ENCODE results near the gene CLASRP.

The CLASRP gene

GRCh38 chr19:45058622-45059159, 19.8 kb downstream of the CLASRP start:
- Histone ChIP-seq H3K36me3 (ENCODE audit: control insufficient read depth, insufficient read depth, low read length) (peaks cover 27% of the 10 kb centered on the region), H3K79me1 (ENCODE audit: low read length) (peaks cover 6% of the 10 kb centered on the region), H3K18ac (ENCODE audit: low read length) (no peak overlapping the region), H4K8ac (ENCODE audit: low read depth, low read length) (no peak overlapping the region), H2BK15ac (replicated peaks; ENCODE audit: low read depth) (no peak overlapping the region), H3K27me3 (ENCODE audit: insufficient read depth, low read length, poor library complexity) (no peaks in the 10 kb centered on the region), H2AK5ac (ENCODE audit: low read length) (no peak overlapping the region), H3K23ac (ENCODE audit: low read length) (no peak overlapping the region), H3K4me3 (ENCODE audit: low read length) (no peak overlapping the region), H3K27ac (ENCODE audit: low read depth, low read length) (no peak overlapping the region), H3K56ac (ENCODE audit: low read length) (no peak overlapping the region), H3K9ac (ENCODE audit: low read length) (no peak overlapping the region), H3K4ac (ENCODE audit: low read depth, low read length) (no peak overlapping the region), H3K4me2 (ENCODE audit: low read length) (no peak overlapping the region), H4K5ac (ENCODE audit: low read length) (no peak overlapping the region), H3K4me1 (ENCODE audit: control insufficient read depth, low read depth, low read length) (no peaks in the 10 kb centered on the region), H2BK5ac (ENCODE audit: low read length) (no peak overlapping the region), H2BK120ac (ENCODE audit: low read depth, low read length) (no peak overlapping the region), H3K79me2 (ENCODE audit: control insufficient read depth, insufficient read depth, low read length) (no peaks in the 10 kb centered on the region)
- DNase-seq: no peak
- 100% methylated on average over 1 of the region's 14 CpGs for WGBS (ENCODE audit: extremely low coverage, insufficient coverage, low lambda C conversion rate)

- no peak overlapping the region for H3K27ac ChIP-seq (ENCODE audit: low read depth, low read length)
These were observed 20.6 kb downstream of the CLASRP start for GRCh38 chr19:45059258-45059965.

GRCh38 chr19:45061965-45062364, 23.1 kb downstream of the CLASRP start:
- H3K4me2 ChIP-seq (ENCODE audit: low read length): no peak overlapping the region
- no peak overlapping the region for H2BK15ac ChIP-seq (replicated peaks; ENCODE audit: low read depth)
- no peak overlapping the region for H3K4me3 ChIP-seq (ENCODE audit: low read length)
- no peak overlapping the region for H4K8ac ChIP-seq (ENCODE audit: low read depth, low read length)
- H3K18ac ChIP-seq (ENCODE audit: low read length): no peak overlapping the region
- H3K4me1 ChIP-seq (ENCODE audit: control insufficient read depth, low read depth, low read length): no peaks in the 10 kb centered on the region
- DNase-seq: no peak
- peaks cover 26% of the 10 kb centered on the region for H3K36me3 ChIP-seq (ENCODE audit: control insufficient read depth, insufficient read depth, low read length)
- no peak overlapping the region for H3K56ac ChIP-seq (ENCODE audit: low read length)
- no peaks in the 10 kb centered on the region for H3K27me3 ChIP-seq (ENCODE audit: insufficient read depth, low read length, poor library complexity)
- no peak overlapping the region for H2BK120ac ChIP-seq (ENCODE audit: low read depth, low read length)
- WGBS (ENCODE audit: extremely low coverage, insufficient coverage, low lambda C conversion rate): no CpG with 5 or more reads among the region's 4 CpGs
- peaks cover 8% of the 10 kb centered on the region for H3K79me1 ChIP-seq (ENCODE audit: low read length)
- H3K9ac ChIP-seq (ENCODE audit: low read length): no peak overlapping the region
- no peak overlapping the region for H2BK5ac ChIP-seq (ENCODE audit: low read length)
- no peak overlapping the region for H3K4ac ChIP-seq (ENCODE audit: low read depth, low read length)
- H2AK5ac ChIP-seq (ENCODE audit: low read length): no peak overlapping the region
- H3K79me2 ChIP-seq (ENCODE audit: control insufficient read depth, insufficient read depth, low read length): no peaks in the 10 kb centered on the region
- H3K27ac ChIP-seq (ENCODE audit: low read depth, low read length): no peak overlapping the region
- no peak overlapping the region for H4K5ac ChIP-seq (ENCODE audit: low read length)
- no peak overlapping the region for H3K23ac ChIP-seq (ENCODE audit: low read length)

More at GRCh38 chr19:45059258-45059965, 20.6 kb downstream of the CLASRP start:
- Histone ChIP-seq H4K8ac (ENCODE audit: low read depth, low read length) (no peak overlapping the region), H2BK15ac (replicated peaks; ENCODE audit: low read depth) (no peak overlapping the region), H3K36me3 (ENCODE audit: control insufficient read depth, insufficient read depth, low read length) (peaks cover 28% of the 10 kb centered on the region), H3K56ac (ENCODE audit: low read length) (no peak overlapping the region), H3K18ac (ENCODE audit: low read length) (no peak overlapping the region), H3K4me3 (ENCODE audit: low read length) (no peak overlapping the region), H2BK5ac (ENCODE audit: low read length) (no peak overlapping the region), H2BK120ac (ENCODE audit: low read depth, low read length) (no peak overlapping the region), H3K23ac (ENCODE audit: low read length) (no peak overlapping the region), H3K27me3 (ENCODE audit: insufficient read depth, low read length, poor library complexity) (no peaks in the 10 kb centered on the region), H3K79me1 (ENCODE audit: low read length) (peaks cover 6% of the 10 kb centered on the region), H3K9ac (ENCODE audit: low read length) (no peak overlapping the region), H4K5ac (ENCODE audit: low read length) (no peak overlapping the region), H2AK5ac (ENCODE audit: low read length) (no peak overlapping the region), H3K4me1 (ENCODE audit: control insufficient read depth, low read depth, low read length) (no peaks in the 10 kb centered on the region), H3K79me2 (ENCODE audit: control insufficient read depth, insufficient read depth, low read length) (no peaks in the 10 kb centered on the region), H3K4me2 (ENCODE audit: low read length) (no peak overlapping the region), H3K4ac (ENCODE audit: low read depth, low read length) (no peak overlapping the region)
- no CpG with 5 or more reads among the region's 16 CpGs for WGBS (ENCODE audit: extremely low coverage, insufficient coverage, low lambda C conversion rate)
- peak; percentile 90 for DNase-seq

GRCh38 chr19:45063851-45064801, 25.3 kb downstream of the CLASRP start:
- no peak overlapping the region for H3K9ac ChIP-seq (ENCODE audit: low read length)
- WGBS (ENCODE audit: extremely low coverage, insufficient coverage, low lambda C conversion rate): no CpG with 5 or more reads among the region's 85 CpGs
- H3K23ac ChIP-seq (ENCODE audit: low read length): no peak overlapping the region
- no peak overlapping the region for H4K8ac ChIP-seq (ENCODE audit: low read depth, low read length)
- no peak for DNase-seq
- H3K36me3 ChIP-seq (ENCODE audit: control insufficient read depth, insufficient read depth, low read length): peaks cover 28% of the 10 kb centered on the region
- no peak overlapping the region for H4K5ac ChIP-seq (ENCODE audit: low read length)
- H3K27me3 ChIP-seq (ENCODE audit: insufficient read depth, low read length, poor library complexity): no peaks in the 10 kb centered on the region
- no peak overlapping the region for H3K4ac ChIP-seq (ENCODE audit: low read depth, low read length)
- H3K56ac ChIP-seq (ENCODE audit: low read length): no peak overlapping the region
- H2BK15ac ChIP-seq (replicated peaks; ENCODE audit: low read depth): no peak overlapping the region
- H2AK5ac ChIP-seq (ENCODE audit: low read length): no peak overlapping the region
- peaks cover 8% of the 10 kb centered on the region for H3K79me1 ChIP-seq (ENCODE audit: low read length)
- no peak overlapping the region for H3K18ac ChIP-seq (ENCODE audit: low read length)
- no peak overlapping the region for H3K4me3 ChIP-seq (ENCODE audit: low read length)
- no peak overlapping the region for H2BK5ac ChIP-seq (ENCODE audit: low read length)
- no peaks in the 10 kb centered on the region for H3K79me2 ChIP-seq (ENCODE audit: control insufficient read depth, insufficient read depth, low read length)
- H3K4me2 ChIP-seq (ENCODE audit: low read length): no peak overlapping the region
- no peak overlapping the region for H3K27ac ChIP-seq (ENCODE audit: low read depth, low read length)
- no peaks in the 10 kb centered on the region for H3K4me1 ChIP-seq (ENCODE audit: control insufficient read depth, low read depth, low read length)
- H2BK120ac ChIP-seq (ENCODE audit: low read depth, low read length): no peak overlapping the region

DNA sequence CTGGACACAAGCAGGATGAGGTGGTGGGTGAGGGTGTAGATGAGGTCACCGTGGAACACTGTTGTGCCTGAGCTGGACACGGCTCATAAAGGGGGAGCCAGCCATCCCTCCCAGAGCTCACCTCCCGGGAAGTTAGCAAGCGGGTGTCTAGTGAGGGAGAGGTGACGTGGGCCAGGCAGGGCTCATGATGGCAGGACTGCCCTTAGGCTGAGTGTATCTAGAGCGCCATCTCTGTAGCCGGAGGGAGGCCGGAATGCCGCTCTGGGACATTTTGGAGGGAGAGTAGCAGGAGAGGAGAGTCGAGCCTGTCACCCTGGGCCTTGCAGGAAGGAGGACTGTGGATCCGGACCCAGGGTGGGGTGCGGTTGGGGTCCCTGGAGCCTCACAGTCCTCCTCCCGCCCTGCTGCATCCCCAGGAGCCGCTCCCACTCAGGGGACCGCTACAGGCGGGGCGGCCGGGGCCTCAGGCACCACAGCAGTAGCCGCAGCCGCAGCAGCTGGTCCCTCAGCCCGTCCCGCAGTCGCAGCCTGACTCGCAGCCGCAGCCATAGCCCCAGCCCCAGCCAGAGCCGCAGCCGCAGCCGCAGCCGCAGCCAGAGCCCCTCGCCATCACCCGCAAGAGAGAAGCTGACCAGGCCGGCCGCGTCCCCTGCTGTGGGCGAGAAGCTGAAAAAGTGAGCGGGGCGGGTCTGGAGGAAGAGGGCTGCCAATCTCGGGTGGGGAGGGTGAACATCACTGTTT, 28.2 kb downstream of the CLASRP start:
- Histone ChIP-seq H3K4me3 (ENCODE audit: low read length) (no peak overlapping the region), H2AK5ac (ENCODE audit: low read length) (no peak overlapping the region), H3K79me2 (ENCODE audit: control insufficient read depth, insufficient read depth, low read length) (no peaks in the 10 kb centered on the region), H3K18ac (ENCODE audit: low read length) (no peak overlapping the region), H4K8ac (ENCODE audit: low read depth, low read length) (no peak overlapping the region), H4K5ac (ENCODE audit: low read length) (no peak overlapping the region), H3K27me3 (ENCODE audit: insufficient read depth, low read length, poor library complexity) (no peaks in the 10 kb centered on the region), H3K27ac (ENCODE audit: low read depth, low read length) (no peak overlapping the region), H3K36me3 (ENCODE audit: control insufficient read depth, insufficient read depth, low read length) (peaks cover 17% of the 10 kb centered on the region), H3K9ac (ENCODE audit: low read length) (no peak overlapping the region), H3K23ac (ENCODE audit: low read length) (no peak overlapping the region), H2BK15ac (replicated peaks; ENCODE audit: low read depth) (no peak overlapping the region), H3K4ac (ENCODE audit: low read depth, low read length) (no peak overlapping the region), H3K4me1 (ENCODE audit: control insufficient read depth, low read depth, low read length) (no peaks in the 10 kb centered on the region), H3K4me2 (ENCODE audit: low read length) (no peak overlapping the region), H3K79me1 (ENCODE audit: low read length) (peaks cover 3% of the 10 kb centered on the region), H3K56ac (ENCODE audit: low read length) (no peak overlapping the region), H2BK120ac (ENCODE audit: low read depth, low read length) (no peak overlapping the region), H2BK5ac (ENCODE audit: low read length) (no peak overlapping the region)
- WGBS (ENCODE audit: extremely low coverage, insufficient coverage, low lambda C conversion rate): no CpG with 5 or more reads among the region's 38 CpGs
- DNase-seq: no peak

Measured in mesendoderm (in vitro differentiated cells).